HepG2 (cell line): ENCODE data around the gene TBC1D12.

Experiments
- BRD4 ChIP-seq: sonication (generic); formaldehyde crosslinking; IDR thresholded peaks from 2 replicates; pipeline ENCODE4 v1.4.0; 2020; ENCODE audit warnings: missing genetic modification reagents
- FOXP4 ChIP-seq: sonication (generic); formaldehyde crosslinking; IDR thresholded peaks from 2 replicates; pipeline ENCODE4 v1.4.0; 2020; ENCODE audit warnings: missing genetic modification reagents
- IRF1 ChIP-seq: sonication (generic); formaldehyde crosslinking; IDR thresholded peaks from 2 replicates; pipeline ENCODE4 v1.4.0; 2020; ENCODE audit warnings: low read depth, mild to moderate bottlenecking, missing genetic modification reagents
- NR2C2 ChIP-seq: sonication (generic); formaldehyde crosslinking; IDR thresholded peaks from 2 replicates; pipeline ENCODE4 v1.4.0; 2020; ENCODE audit warnings: missing genetic modification reagents, mild to moderate bottlenecking, moderate library complexity, borderline replicate concordance
- ZBTB26 ChIP-seq: IDR thresholded peaks from 2 replicates; pipeline ENCODE4 v1.6.1; 2016; ENCODE audit warnings: missing compliant biosample characterization, missing genetic modification reagents, borderline replicate concordance
- ZNF550 ChIP-seq: sonication (generic); formaldehyde crosslinking; IDR thresholded peaks from 2 replicates; pipeline ENCODE4 v1.4.0; 2020; ENCODE audit warnings: mild to moderate bottlenecking, missing genetic modification reagents, borderline replicate concordance
- ZNF790 ChIP-seq: sonication (generic); formaldehyde crosslinking; IDR thresholded peaks from 2 replicates; pipeline ENCODE4 v1.8.0; 2022; ENCODE audit warnings: missing genetic modification reagents, mild to moderate bottlenecking, borderline replicate concordance
- TF ChIP-seq, protein P1 (sequence below), 2 experiments: IDR thresholded peaks; 2 replicates each; pipeline ENCODE4 v1.6.1; 2011 to 2012; ENCODE audit warnings: low read length in 2 of 2, borderline replicate concordance in 1 of 2, low read depth in 1 of 2, mild to moderate bottlenecking in 1 of 2, moderate library complexity in 1 of 2
- TF ChIP-seq, protein P2 (sequence below): IDR thresholded peaks from 2 replicates; pipeline ENCODE4 v1.6.1; 2016; ENCODE audit warnings: missing genetic modification reagents, missing compliant biosample characterization
- TF ChIP-seq, protein P3 (sequence below): sonication (generic); formaldehyde crosslinking; IDR thresholded peaks from 2 replicates; pipeline ENCODE4 v1.5.0; 2020; ENCODE audit warnings: mild to moderate bottlenecking, missing genetic modification reagents, moderate library complexity

GRCh38 chr10:94440096-94440495, 37.8 kb downstream of the TBC1D12 start:
- TF ChIP-seq ZNF550 (no peak), NR2C2 (CRISPR knock-in tag) (no peak), FOXP4 (CRISPR knock-in tag) (no peak), BRD4 (no peak), IRF1 (no peak), ZBTB26 (CRISPR knock-in tag) (no peak), ZNF790 (no peak)
- TF ChIP-seq, protein P1, sequence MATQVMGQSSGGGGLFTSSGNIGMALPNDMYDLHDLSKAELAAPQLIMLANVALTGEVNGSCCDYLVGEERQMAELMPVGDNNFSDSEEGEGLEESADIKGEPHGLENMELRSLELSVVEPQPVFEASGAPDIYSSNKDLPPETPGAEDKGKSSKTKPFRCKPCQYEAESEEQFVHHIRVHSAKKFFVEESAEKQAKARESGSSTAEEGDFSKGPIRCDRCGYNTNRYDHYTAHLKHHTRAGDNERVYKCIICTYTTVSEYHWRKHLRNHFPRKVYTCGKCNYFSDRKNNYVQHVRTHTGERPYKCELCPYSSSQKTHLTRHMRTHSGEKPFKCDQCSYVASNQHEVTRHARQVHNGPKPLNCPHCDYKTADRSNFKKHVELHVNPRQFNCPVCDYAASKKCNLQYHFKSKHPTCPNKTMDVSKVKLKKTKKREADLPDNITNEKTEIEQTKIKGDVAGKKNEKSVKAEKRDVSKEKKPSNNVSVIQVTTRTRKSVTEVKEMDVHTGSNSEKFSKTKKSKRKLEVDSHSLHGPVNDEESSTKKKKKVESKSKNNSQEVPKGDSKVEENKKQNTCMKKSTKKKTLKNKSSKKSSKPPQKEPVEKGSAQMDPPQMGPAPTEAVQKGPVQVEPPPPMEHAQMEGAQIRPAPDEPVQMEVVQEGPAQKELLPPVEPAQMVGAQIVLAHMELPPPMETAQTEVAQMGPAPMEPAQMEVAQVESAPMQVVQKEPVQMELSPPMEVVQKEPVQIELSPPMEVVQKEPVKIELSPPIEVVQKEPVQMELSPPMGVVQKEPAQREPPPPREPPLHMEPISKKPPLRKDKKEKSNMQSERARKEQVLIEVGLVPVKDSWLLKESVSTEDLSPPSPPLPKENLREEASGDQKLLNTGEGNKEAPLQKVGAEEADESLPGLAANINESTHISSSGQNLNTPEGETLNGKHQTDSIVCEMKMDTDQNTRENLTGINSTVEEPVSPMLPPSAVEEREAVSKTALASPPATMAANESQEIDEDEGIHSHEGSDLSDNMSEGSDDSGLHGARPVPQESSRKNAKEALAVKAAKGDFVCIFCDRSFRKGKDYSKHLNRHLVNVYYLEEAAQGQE (IDR thresholded peaks at IDR 0.05; ENCODE audit: borderline replicate concordance in 1 of 2, low read depth in 1 of 2, low read length in 2 of 2) = no peak
- TF ChIP-seq, protein P2, sequence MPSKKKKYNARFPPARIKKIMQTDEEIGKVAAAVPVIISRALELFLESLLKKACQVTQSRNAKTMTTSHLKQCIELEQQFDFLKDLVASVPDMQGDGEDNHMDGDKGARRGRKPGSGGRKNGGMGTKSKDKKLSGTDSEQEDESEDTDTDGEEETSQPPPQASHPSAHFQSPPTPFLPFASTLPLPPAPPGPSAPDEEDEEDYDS (CRISPR knock-in tag) = no peak
- TF ChIP-seq, protein P3, sequence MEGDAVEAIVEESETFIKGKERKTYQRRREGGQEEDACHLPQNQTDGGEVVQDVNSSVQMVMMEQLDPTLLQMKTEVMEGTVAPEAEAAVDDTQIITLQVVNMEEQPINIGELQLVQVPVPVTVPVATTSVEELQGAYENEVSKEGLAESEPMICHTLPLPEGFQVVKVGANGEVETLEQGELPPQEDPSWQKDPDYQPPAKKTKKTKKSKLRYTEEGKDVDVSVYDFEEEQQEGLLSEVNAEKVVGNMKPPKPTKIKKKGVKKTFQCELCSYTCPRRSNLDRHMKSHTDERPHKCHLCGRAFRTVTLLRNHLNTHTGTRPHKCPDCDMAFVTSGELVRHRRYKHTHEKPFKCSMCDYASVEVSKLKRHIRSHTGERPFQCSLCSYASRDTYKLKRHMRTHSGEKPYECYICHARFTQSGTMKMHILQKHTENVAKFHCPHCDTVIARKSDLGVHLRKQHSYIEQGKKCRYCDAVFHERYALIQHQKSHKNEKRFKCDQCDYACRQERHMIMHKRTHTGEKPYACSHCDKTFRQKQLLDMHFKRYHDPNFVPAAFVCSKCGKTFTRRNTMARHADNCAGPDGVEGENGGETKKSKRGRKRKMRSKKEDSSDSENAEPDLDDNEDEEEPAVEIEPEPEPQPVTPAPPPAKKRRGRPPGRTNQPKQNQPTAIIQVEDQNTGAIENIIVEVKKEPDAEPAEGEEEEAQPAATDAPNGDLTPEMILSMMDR (CRISPR knock-in tag) = no peak
